RKO (cell line): ENCODE data around the gene PPP1R13B.

Experiments
- DNase-seq: peaks from one replicate; pipeline ENCODE4 v3.0.0-alpha.2; 2016; ENCODE audit warnings: low spot score

PPP1R13B gene

GRCh38 chr14:103729496-103730448 is 117.6 kb downstream of the PPP1R13B start:
- DNase-seq, result no peak

DNA sequence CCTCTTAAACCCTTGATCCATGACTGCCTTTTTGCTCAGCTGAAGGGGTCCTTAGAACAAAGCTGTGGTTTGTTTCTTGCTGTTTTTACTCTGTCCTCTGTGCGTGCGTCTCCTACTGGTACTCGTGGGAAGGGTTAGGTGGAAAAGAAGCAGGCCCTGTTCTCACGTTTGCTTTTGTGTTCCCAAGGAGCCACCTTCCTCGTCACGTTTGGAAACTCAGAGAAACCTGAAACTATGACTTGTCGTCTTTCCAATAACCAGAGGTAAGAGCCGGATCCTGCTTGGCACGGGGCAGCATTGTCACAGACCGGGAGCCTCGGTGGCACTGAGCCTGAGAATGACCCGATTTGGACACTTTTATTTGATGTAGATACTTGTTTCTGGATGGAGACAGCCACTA is 118.7 kb downstream of the PPP1R13B start:
- DNase-seq, result no peak

DNA sequence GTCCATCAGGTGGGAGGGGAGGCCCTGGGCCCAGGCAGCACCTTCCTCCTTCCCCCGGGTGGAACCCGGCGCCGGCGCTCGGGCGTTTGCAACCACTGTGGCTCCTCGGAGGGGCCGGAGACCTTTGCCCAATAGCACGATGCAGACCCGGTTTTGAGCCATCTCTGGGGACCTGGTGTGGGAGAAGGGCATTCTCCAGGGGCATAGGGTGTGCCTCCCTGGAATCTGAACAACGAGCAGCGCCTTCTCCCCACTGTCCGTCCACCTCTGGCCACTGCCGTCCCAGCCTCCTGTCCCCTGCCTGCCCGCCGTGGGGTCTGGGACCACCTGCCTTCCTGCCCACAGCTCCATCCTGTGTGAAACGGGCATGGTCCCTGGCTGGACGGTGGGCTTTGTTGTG is 119.2 kb downstream of the PPP1R13B start:
- no peak for DNase-seq

- no peak for DNase-seq
Observed at GRCh38 chr14:103727313-103727980, 119.9 kb downstream of the PPP1R13B start.

- no peak for DNase-seq
Observed at GRCh38 chr14:103726474-103726873, 120.9 kb downstream of the PPP1R13B start.

DNA sequence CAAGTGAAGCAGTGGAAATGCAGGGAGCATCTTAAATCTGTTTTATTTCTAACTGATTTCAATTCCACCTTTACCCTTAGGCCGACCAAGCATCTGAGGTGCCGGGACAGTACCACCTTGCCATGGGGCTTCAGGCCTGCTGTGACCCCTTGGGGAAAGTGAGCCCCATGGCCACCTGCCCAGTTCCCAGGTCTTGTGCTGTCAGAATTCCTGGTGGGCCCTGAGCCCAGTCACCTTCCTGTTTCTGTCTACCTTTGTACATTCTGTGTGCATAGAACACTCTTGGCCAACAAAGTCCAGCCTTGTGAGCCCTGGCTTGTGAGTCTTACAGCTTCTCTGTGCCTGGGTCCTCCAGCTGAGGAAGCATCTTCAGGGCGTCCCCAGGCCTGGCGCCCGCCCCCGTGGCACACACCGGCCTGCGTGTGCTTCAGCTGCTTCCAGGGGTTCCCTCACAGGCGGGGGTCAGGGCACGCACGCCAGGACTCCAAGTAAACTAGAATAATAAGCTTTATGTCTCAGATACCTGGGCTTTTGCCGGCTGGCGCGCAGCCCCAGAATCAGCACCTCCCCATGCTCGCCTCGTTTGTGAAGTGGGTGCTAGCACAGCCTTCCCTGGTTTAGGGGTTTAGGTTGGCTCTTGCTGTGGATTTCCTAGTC is 121.5 kb downstream of the PPP1R13B start:
- no peak for DNase-seq

DNA sequence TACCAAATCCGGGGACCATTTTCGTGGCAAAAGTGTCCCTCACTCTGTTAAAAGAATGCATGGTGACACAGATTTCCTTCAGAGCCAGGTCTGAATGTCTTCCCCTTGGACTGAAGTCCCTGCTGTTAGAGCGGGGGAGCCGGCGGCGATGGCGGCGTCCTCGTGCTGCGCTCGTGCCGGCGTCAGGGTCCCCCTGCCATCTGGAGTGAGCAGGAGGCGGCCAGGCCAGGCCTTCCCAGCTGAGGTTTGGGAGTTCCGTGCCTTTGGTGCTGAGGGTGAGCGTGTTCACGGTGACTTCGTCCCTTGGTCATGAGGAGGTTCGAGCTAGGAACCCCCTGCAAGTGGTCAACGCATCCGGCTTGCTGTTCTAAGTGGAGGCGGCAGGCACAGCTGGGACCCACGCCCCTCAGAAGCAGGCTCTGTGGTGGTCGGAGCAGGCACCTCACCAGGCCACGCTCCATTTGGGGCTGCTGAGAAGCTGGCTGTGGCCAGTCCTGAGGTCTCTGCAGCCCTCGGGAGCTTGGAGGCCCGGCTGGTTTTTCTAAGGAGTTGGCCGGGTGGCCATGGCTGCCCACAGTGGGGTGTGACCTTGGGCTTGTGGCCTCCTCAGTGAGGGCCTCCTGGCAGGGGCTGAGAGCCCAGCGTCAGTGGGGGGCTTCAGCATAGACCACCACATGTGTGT is 122.2 kb downstream of the PPP1R13B start:
- DNase-seq, result no peak

- DNase-seq, result no peak
Observed at GRCh38 chr14:103724116-103724515, 123.3 kb downstream of the PPP1R13B start.

DNA sequence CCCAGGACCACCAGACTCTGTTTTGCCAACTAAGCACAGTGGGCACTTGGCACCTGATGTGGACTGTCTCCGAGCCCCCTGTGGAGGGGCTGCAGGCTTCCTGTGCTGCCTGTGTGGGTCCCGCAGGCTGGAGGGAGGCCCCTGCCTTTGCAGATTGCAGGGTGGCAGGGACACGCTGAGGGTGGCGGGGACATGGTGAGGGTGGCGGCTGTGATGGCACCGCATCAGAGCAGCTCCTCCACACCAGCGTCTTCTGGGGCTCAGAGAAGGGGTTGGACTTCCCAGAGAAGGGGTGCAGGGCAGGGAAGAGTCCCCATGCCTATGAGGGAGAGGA is 123.7 kb downstream of the PPP1R13B start:
- DNase-seq, result no peak

GRCh38 chr14:103721334-103722120 is 125.8 kb downstream of the PPP1R13B start:
- DNase-seq, result no peak

- DNase-seq, result no peak
Observed at GRCh38 chr14:103719751-103720150, 127.6 kb downstream of the PPP1R13B start.

DNA sequence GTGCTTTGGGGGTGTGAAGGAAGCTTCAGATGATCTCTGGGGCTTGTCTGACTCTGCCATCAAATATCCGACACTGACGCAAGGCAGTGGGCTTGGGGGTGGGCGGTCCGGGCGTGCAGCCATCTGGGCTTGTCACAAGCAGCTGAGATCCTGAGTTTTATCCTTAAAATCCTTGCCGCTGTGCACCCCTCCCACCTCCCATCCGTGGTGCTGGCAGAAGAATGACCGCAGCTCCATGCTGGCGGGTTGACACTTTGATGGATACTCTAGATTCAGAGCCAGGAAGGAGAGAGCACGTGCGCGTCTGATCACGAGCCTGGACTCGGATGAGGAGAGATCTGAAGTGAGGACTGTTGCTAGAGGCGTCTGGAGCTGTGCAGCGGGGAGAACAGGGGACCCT is 128.8 kb downstream of the PPP1R13B start:
- no peak for DNase-seq

- DNase-seq, result no peak
Observed at GRCh38 chr14:103716899-103717411, 130.4 kb downstream of the PPP1R13B start.

DNA sequence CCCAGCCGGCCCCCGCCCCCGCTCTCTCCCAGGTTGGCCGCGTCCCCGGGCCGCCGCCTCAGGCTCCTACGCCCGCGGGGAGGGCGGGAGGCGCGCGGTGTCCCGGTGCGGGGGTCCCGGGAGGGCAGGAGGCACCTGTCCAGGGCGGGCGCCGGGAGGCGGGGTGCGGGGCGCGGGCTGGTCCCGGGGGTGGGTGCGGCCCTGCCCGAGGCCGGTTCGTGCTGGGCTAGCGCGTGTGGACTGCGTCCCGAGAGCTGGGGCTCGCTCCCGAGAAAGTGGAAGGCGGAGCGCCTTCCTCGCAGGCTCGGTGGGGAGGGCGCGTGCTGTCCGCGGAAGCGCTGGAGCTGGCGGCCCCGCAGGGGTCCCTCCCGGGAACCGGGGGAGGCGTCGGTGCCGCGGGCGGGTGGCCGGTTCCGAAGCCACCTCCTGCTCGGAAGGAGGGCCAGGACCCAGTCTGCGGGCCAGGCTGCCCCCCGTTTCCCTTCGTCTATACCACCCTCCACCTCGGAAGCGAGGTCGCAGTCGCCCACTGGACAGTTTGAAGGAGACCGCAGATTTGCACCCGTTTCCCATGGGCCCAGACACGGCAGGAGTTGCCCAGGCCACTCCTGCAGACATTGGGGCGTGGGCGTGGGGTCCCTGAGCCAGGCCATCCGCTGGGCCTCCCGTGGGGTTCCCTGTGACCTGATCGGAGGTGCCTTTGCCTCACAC is 131.1 kb downstream of the PPP1R13B start:
- peak; percentile 16 for DNase-seq

DNA sequence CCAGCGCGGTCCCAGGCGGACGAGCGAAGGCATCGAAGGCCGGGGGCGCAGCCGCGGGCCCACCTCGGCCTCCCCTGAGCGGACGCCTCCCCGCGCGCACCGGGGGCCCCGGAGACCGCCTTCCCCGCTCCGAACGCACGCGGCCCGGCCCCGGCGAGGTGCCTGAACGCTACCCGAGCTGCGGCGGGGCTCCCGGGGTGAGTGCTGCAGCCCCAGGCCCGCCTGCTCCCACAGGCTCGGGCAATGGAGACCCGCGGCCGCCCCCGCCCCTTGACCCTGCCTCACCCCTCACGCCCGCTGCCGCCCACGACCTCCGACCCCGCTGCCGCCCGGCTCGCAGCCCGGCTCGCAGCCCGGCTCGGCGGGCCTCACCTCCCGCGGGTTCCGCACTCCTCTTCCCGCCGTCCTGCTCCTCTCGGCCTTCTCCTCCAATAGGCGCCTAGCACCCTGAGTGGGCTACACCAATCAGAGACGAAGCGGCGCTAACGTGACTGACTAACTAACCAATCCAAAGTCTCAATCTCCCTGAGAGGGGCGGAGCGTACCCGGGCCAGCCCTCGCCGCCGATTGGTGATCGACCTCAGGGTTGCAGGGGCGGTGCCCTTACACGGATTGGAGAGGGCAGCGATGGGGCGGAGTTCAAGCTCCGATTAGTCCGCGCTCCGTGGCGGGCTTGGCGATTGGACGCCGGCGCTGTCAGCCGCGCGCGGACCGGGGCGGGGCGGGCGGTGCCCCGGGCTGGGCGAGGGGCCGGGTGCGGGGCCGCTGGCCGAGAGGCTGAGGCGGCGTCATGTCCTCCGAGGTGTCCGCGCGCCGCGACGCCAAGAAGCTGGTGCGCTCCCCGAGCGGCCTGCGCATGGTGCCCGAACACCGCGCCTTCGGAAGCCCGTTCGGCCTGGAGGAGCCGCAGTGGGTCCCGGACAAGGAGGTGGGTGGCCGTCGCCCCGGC is 132.0 kb downstream of the PPP1R13B start, which contains the start of the genes XRCC3 and ZFYVE21:
TSS of gene XRCC3 (minus strand) at position 400 of the 949 bp plus-strand sequence. CDS start 4,364 bp downstream, outside the sequence.
TSS of gene ZFYVE21 (plus strand) at position 759 of the 949 bp plus-strand sequence. CDS start at position 791, 32 bp downstream.
- DNase-seq, result peak; percentile 99

- DNase-seq, result no peak
Observed at GRCh38 chr14:103714063-103714724, 133.2 kb downstream of the PPP1R13B start.

DNA sequence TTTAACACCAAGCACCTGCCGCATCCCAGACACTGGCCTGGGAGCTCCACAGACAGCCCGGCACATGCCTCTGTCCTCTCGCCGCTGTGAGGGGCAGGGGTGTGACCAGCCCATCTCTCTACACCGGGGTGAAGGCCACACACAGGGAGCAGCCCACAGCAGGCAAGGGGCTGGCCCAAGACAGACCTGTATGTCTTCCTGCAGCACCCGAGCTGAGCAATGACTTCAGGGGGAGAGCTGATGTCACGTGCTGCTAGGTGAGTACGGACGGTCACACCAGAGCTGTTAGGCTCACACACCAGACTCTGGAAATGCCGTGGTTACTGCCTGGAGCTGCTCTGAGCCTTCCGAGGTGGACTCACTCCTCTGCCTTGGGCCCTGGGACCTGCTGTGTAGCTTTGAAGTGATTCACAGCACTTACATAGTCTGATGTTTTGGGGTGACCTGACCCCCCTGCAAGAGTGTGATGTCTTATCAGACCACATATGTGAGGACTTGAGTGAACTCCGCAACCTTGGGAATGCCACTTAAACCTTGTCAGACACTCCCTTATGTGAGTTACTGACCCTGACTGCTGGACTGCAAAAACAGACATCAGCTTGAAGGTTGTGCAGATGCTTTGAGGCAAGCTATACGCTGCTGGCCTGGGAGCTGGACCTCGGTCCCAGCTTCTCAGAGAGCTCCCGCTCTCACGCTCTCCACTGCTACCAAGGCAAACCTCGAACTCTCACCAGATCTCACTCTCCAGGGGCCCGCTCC is 133.9 kb downstream of the PPP1R13B start:
- peak; percentile 18 for DNase-seq
